Fibroblast of skin of left quadriceps (primary cell): ENCODE data around the gene KRT6B.
"Not testable (repeated sequence)": the region's sequence is repeated elsewhere in the genome, so short reads cannot be mapped to it uniquely, and the experiment has no call there.

Source experiments
- DNase-seq, 2 experiments: peaks; one replicate each; pipeline ENCODE4 v3.0.0-alpha.2; 2013; ENCODE audit warnings: low read depth in 2 of 2

Gene KRT6B

GRCh38 chr12:52413202-52413601 is 38.7 kb downstream of the KRT6B start:
- no peak for DNase-seq

GRCh38 chr12:52411815-52412214 is 40.1 kb downstream of the KRT6B start:
- DNase-seq, result no peak

- not testable (repeated sequence) for DNase-seq
Observed at GRCh38 chr12:52410589-52411248, 41.2 kb downstream of the KRT6B start.

- no peak for DNase-seq
Observed at GRCh38 chr12:52407918-52408317, 44.0 kb downstream of the KRT6B start.

GRCh38 chr12:52405922-52406385 is 46.0 kb downstream of the KRT6B start, which contains the start of gene KRT82:
Gene KRT82, minus strand, starts transcription at chr12:52406335. Its CDS starts 58 bp downstream, at chr12:52406277.
- no peak for DNase-seq

GRCh38 chr12:52404951-52405350 is 47.0 kb downstream of the KRT6B start:
- DNase-seq, result no peak

- no peak for DNase-seq
Observed at GRCh38 chr12:52403561-52403960, 48.4 kb downstream of the KRT6B start.

GRCh38 chr12:52402873-52403540 is 48.9 kb downstream of the KRT6B start:
- no peak for DNase-seq

- no peak for DNase-seq
Observed at GRCh38 chr12:52402377-52402776, 49.6 kb downstream of the KRT6B start.

- no peak for DNase-seq
Observed at GRCh38 chr12:52401926-52402325, 50.0 kb downstream of the KRT6B start.

- DNase-seq, result no peak
Observed at GRCh38 chr12:52401526-52401925, 50.4 kb downstream of the KRT6B start.

GRCh38 chr12:52400906-52401305 is 51.0 kb downstream of the KRT6B start:
- no peak for DNase-seq

GRCh38 chr12:52399756-52400155 is 52.2 kb downstream of the KRT6B start:
- no peak for DNase-seq

GRCh38 chr12:52398176-52398575 is 53.8 kb downstream of the KRT6B start:
- no peak for DNase-seq

- no peak for DNase-seq
Observed at GRCh38 chr12:52396656-52397055, 55.3 kb downstream of the KRT6B start.
